Esophagus squamous epithelium (tissue), 5 donors: ENCODE results near the gene CCDC80. TPM values are rescaled to one million over a fixed set of nuclear protein-coding genes. Genes with fewer than 3 reads are reported as not detected.

Experiments used
- DNase-seq: peaks from one replicate; lab custom pipeline; 2025; lab: John Stamatoyannopoulos, UW
- H3K27ac ChIP-seq, 4 donors: fragments of 200-600 bp; sonication (generic); one replicate each; pipeline ENCODE4 v1.5.1; 2016 to 2019; ENCODE audit warnings: mild to moderate bottlenecking in 1 of 4
- H3K27me3 ChIP-seq, 4 donors: fragments of 200-600 bp; sonication (generic); 1 replicate in 3 of 4; 2 replicates in 1 of 4; pipeline versions ENCODE4 v1.5.1 to v1.6.0; 2017 to 2021; ENCODE audit warnings: antibody characterized with exemption in 1 of 4
- H3K36me3 ChIP-seq, 3 donors: fragments of 200-600 bp; sonication (generic); one replicate each; pipeline ENCODE4 v1.5.1; 2016 to 2019
- H3K4me1 ChIP-seq, 3 donors: fragments of 200-600 bp; sonication (generic); one replicate each; pipeline ENCODE4 v1.5.1; 2017 to 2019
- H3K4me3 ChIP-seq, 4 donors: fragments of 200-600 bp; sonication (generic); 1 replicate in 3 of 4; 2 replicates in 1 of 4; pipeline ENCODE4 v1.5.1; 2016 to 2019; ENCODE audit warnings: mild to moderate bottlenecking in 2 of 4, moderate library complexity in 1 of 4
- H3K9me3 ChIP-seq, 3 donors: fragments of 200-600 bp; sonication (generic); one replicate each; pipeline ENCODE4 v1.5.1; 2016 to 2019
- CTCF ChIP-seq, 6 experiments: fragments of 450-650 bp in 4 of 6; fragments of 200-600 bp in 2 of 6; sonication (generic) in 2 of 6; IDR thresholded peaks; one replicate each; pipeline ENCODE4 v1.5.1; 2016 to 2019; ENCODE audit warnings: antibody characterized with exemption in 6 of 6, mild to moderate bottlenecking in 4 of 6, moderate library complexity in 4 of 6
- POLR2A ChIP-seq, 4 donors: fragments of 450-650 bp; IDR thresholded peaks; one replicate each; pipeline ENCODE4 v1.6.1; 2017; ENCODE audit warnings: antibody characterized with exemption in 4 of 4, mild to moderate bottlenecking in 4 of 4, moderate library complexity in 3 of 4
- WGBS, 2 donors: methylation state at CpG; one replicate each; pipeline ENCODE4 v1.1.5; 2018; 5-methylcytosine and 5-hydroxymethylcytosine counted together
- intact Hi-C: fragments of 100-400 bp; cut with DNase I; formaldehyde crosslinking; loops from one replicate; pipeline ENCODE4 v1.15.0; 2022
- total RNA-seq, 4 donors: library from RNA; depleted of rRNA; stranded (reverse); fragments of >200 nt; gene quantifications; one replicate each; pipeline ENCODE4 v1.1.0, GENCODE V29; 2016
- donor health status: DM: yes; HTN: yes; CAD: no.

CCDC80 gene
- total RNA-seq, 4 donors from 2014 or later = 2.0 to 69.6 (median 13.1) TPM

- Histone ChIP-seq H3K9me3 (no peaks in the 10 kb centered on the region), H3K36me3 (no peaks in the 10 kb centered on the region), H3K27ac (no peak overlapping the region), H3K4me1 (peaks cover 0 to 15% (median 9%) of the 10 kb centered on the region in 3 donors), H3K27me3 (no peaks in the 10 kb centered on the region), H3K4me3 (no peak overlapping the region)
- intact Hi-C loops = no loop called here
- 89 to 92% methylated on average over 3 of the region's 3 CpGs for WGBS, 2 donors
- no peak for TF ChIP-seq POLR2A (IDR thresholded peaks at IDR 0.05)
- no peak for TF ChIP-seq CTCF (IDR thresholded peaks at IDR 0.05)
- DNase-seq = no peak
Observed at GRCh38 chr3:112651071-112651470, 10.1 kb upstream of the CCDC80 start.

- TF ChIP-seq POLR2A (IDR thresholded peaks at IDR 0.05) (no peak), CTCF (IDR thresholded peaks at IDR 0.05) (no peak)
- Histone ChIP-seq H3K9me3 (no peaks in the 10 kb centered on the region), H3K36me3 (no peaks in the 10 kb centered on the region), H3K4me3 (no peak overlapping the region), H3K27me3 (no peaks in the 10 kb centered on the region), H3K4me1 (peaks cover 0 to 14% (median 9%) of the 10 kb centered on the region in 3 donors), H3K27ac (no peak overlapping the region)
- intact Hi-C loops = no loop called here
- DNase-seq = no peak
- 88 to 94% methylated on average over 3 of the region's 3 CpGs for WGBS, 2 donors
Observed at GRCh38 chr3:112650482-112650881, 9.5 kb upstream of the CCDC80 start.

- no peaks in the 10 kb centered on the region for H3K27me3 ChIP-seq
- DNase-seq = no peak
- H3K4me1 ChIP-seq = peaks cover 0 to 9% (median 3%) of the 10 kb centered on the region in 3 donors
- WGBS, 2 donors = 62 to 67% methylated on average over 1 of the region's 1 CpG
- no peak overlapping the region for H3K27ac ChIP-seq
- intact Hi-C loops = loop anchor here (10.0 kb wide), 1 partner anchor 325 kb away; the partner anchor contains the start of gene CD200R1
- no peaks in the 10 kb centered on the region for H3K9me3 ChIP-seq
- TF ChIP-seq POLR2A (IDR thresholded peaks at IDR 0.05) = no peak
- TF ChIP-seq CTCF (IDR thresholded peaks at IDR 0.05) = no peak
- H3K36me3 ChIP-seq = no peaks in the 10 kb centered on the region
- H3K4me3 ChIP-seq = no peak overlapping the region
Observed at GRCh38 chr3:112649478-112649735, 8.5 kb upstream of the CCDC80 start.

- WGBS, 2 donors = 54 to 63% methylated on average over 5 of the region's 5 CpGs
- no peaks in the 10 kb centered on the region for H3K27me3 ChIP-seq
- TF ChIP-seq POLR2A (IDR thresholded peaks at IDR 0.05) = no peak
- no peak for TF ChIP-seq CTCF (IDR thresholded peaks at IDR 0.05)
- DNase-seq = no peak
- no peaks in the 10 kb centered on the region for H3K9me3 ChIP-seq
- H3K27ac ChIP-seq = no peak overlapping the region
- peaks cover 0 to 23% (median 13%) of the 10 kb centered on the region in 3 donors for H3K4me1 ChIP-seq
- no peaks in the 10 kb centered on the region for H3K36me3 ChIP-seq
- intact Hi-C loops = loop anchor here (10.0 kb wide), 1 partner anchor 328 kb away; the partner anchor contains the start of gene CD200R1
- no peak overlapping the region for H3K4me3 ChIP-seq
Observed at GRCh38 chr3:112647122-112647521, 6.2 kb upstream of the CCDC80 start.

GRCh38 chr3:112646623-112647022, 5.7 kb upstream of the CCDC80 start:
- no peaks in the 10 kb centered on the region for H3K9me3 ChIP-seq
- H3K27ac ChIP-seq = no peak overlapping the region
- intact Hi-C loops = loop anchor here (10.0 kb wide), 1 partner anchor 328 kb away; the partner anchor contains the start of gene CD200R1
- no peaks in the 10 kb centered on the region for H3K36me3 ChIP-seq
- H3K4me1 ChIP-seq = peaks cover 0 to 26% (median 14%) of the 10 kb centered on the region in 3 donors
- no peaks in the 10 kb centered on the region for H3K27me3 ChIP-seq
- H3K4me3 ChIP-seq = no peak overlapping the region
- TF ChIP-seq POLR2A (IDR thresholded peaks at IDR 0.05) (no peak), CTCF (IDR thresholded peaks at IDR 0.05) (no peak)
- 87 to 92% methylated on average over 5 to 7 of the region's 7 CpGs for WGBS, 2 donors
- no peak for DNase-seq
